ENCODE data around the gene AQP1. TPM values are rescaled to one million over a fixed set of nuclear protein-coding genes. Genes with fewer than 3 reads are reported as not detected.
A peak's percentile ranks its signal among the peaks of the same experiment; 100 is the strongest.

The AQP1 gene
- total RNA-seq, 4 donors from 2014 or later: 439 to 589 (median 503) TPM

- Histone ChIP-seq H3K4me1 (peaks cover 0 to 97% (median 41%) of the 10 kb centered on the region in 3 donors), H3K36me3 (no peaks in the 10 kb centered on the region), H3K9me3 (no peaks in the 10 kb centered on the region), H3K4me3 (peak overlapping the region in 1 of 2 donors; percentile 54), H3K27ac (peak overlapping the region; percentile 26 to 91 (median 86)), H3K27me3 (no peaks in the 10 kb centered on the region)
- WGBS, 2 donors (ENCODE audit: low coverage in 1 of 2): no CpG with 5 or more reads among the region's 3 CpGs
- TF ChIP-seq CTCF (IDR thresholded peaks at IDR 0.05) (no peak), EP300 (IDR thresholded peaks at IDR 0.05) (no peak), POLR2A (IDR thresholded peaks at IDR 0.05) (no peak), POLR2AphosphoS5 (IDR thresholded peaks at IDR 0.05) (no peak)
- no peak for ATAC-seq
These were observed 4.6 kb downstream of the AQP1 start for GRCh38 chr7:30916255-30916654.

GRCh38 chr7:30916767-30917166 lies 5.1 kb downstream of the AQP1 start:
- H3K4me3 ChIP-seq: peak overlapping the region in 1 of 2 donors; percentile 54
- ATAC-seq: no peak
- no peaks in the 10 kb centered on the region for H3K27me3 ChIP-seq
- H3K4me1 ChIP-seq: peaks cover 0 to 99% (median 45%) of the 10 kb centered on the region in 3 donors
- WGBS, 2 donors (ENCODE audit: low coverage in 1 of 2): 41 to 80% methylated on average over 1 to 5 of the region's 7 CpGs
- no peaks in the 10 kb centered on the region for H3K9me3 ChIP-seq
- H3K27ac ChIP-seq: peak overlapping the region; percentile 26 to 91 (median 86)
- TF ChIP-seq POLR2A (IDR thresholded peaks at IDR 0.05): no peak
- TF ChIP-seq CTCF (IDR thresholded peaks at IDR 0.05): no peak
- TF ChIP-seq POLR2AphosphoS5 (IDR thresholded peaks at IDR 0.05): no peak
- no peak for TF ChIP-seq EP300 (IDR thresholded peaks at IDR 0.05)
- H3K36me3 ChIP-seq: peaks cover 0 to 2% of the 10 kb centered on the region in 2 donors

GRCh38 chr7:30917216-30917893 lies 5.7 kb downstream of the AQP1 start:
- Histone ChIP-seq H3K9me3 (no peaks in the 10 kb centered on the region), H3K4me3 (peak overlapping the region in 1 of 2 donors; percentile 54), H3K27ac (peak overlapping the region in 3 of 4 donors; percentile 85 to 91 (median 88)), H3K27me3 (no peaks in the 10 kb centered on the region), H3K4me1 (peaks cover 0 to 99% (median 49%) of the 10 kb centered on the region in 3 donors), H3K36me3 (peaks cover 0 to 8% of the 10 kb centered on the region in 2 donors)
- TF ChIP-seq EP300 (IDR thresholded peaks at IDR 0.05): no peak
- TF ChIP-seq POLR2A (IDR thresholded peaks at IDR 0.05): no peak
- TF ChIP-seq POLR2AphosphoS5 (IDR thresholded peaks at IDR 0.05): no peak
- TF ChIP-seq CTCF (IDR thresholded peaks at IDR 0.05): no peak
- 23 to 67% methylated on average over 2 to 4 of the region's 4 CpGs for WGBS, 2 donors (ENCODE audit: low coverage in 1 of 2)
- no peak for ATAC-seq

GRCh38 chr7:30918676-30919075 lies 7.0 kb downstream of the AQP1 start:
- 100% methylated on average over 1 of the region's 4 CpGs; no CpG with 5 or more reads in 1 of the 2 donors for WGBS, 2 donors (ENCODE audit: low coverage in 1 of 2)
- no peaks in the 10 kb centered on the region for H3K9me3 ChIP-seq
- peak overlapping the region in 1 of 2 donors; percentile 13 for H3K4me3 ChIP-seq
- H3K27me3 ChIP-seq: no peaks in the 10 kb centered on the region
- peaks cover 0 to 90% (median 49%) of the 10 kb centered on the region in 3 donors for H3K4me1 ChIP-seq
- peaks cover 0 to 21% of the 10 kb centered on the region in 2 donors for H3K36me3 ChIP-seq
- ATAC-seq: peak; percentile 39
- H3K27ac ChIP-seq: peak overlapping the region; percentile 16 to 91 (median 86)
- TF ChIP-seq POLR2A (IDR thresholded peaks at IDR 0.05): no peak
- peak; percentile 31 for TF ChIP-seq POLR2AphosphoS5 (IDR thresholded peaks at IDR 0.05)

GRCh38 chr7:30920021-30920583 lies 8.4 kb downstream of the AQP1 start:
- WGBS, 2 donors (ENCODE audit: low coverage in 1 of 2): 13 to 66% methylated on average over 3 to 4 of the region's 11 CpGs
- no peak for ATAC-seq

More at GRCh38 chr7:30920021-30920583, 8.4 kb downstream of the AQP1 start:
- peaks cover 0 to 35% of the 10 kb centered on the region in 2 donors for H3K36me3 ChIP-seq
- H3K4me1 ChIP-seq: peaks cover 0 to 76% (median 48%) of the 10 kb centered on the region in 3 donors
- H3K27me3 ChIP-seq: no peaks in the 10 kb centered on the region
- no peaks in the 10 kb centered on the region for H3K9me3 ChIP-seq
- no peak for TF ChIP-seq POLR2AphosphoS5 (IDR thresholded peaks at IDR 0.05)
- H3K27ac ChIP-seq: peak overlapping the region; percentile 31 to 88 (median 86)
- H3K4me3 ChIP-seq: no peak overlapping the region

Data from gastroesophageal sphincter (tissue), 4 donors.